Right lobe of liver (tissue), 4 donors: ENCODE data around the gene SEMA7A.

Experiments
- POLR2A ChIP-seq: fragments of 450-650 bp; IDR thresholded peaks from one replicate; pipeline ENCODE4 v1.6.1; 2017; ENCODE audit warnings: antibody characterized with exemption, mild to moderate bottlenecking
- TF ChIP-seq, protein P1 (sequence below), 4 donors: fragments of 200-600 bp in 3 of 4; fragments of 450-650 bp in 1 of 4; IDR thresholded peaks; one replicate each; pipeline versions ENCODE4 v1.5.1 to v1.8.0; 2016 to 2022; ENCODE audit warnings: antibody characterized with exemption in 4 of 4, mild to moderate bottlenecking in 2 of 4
- donor health status: DM: no; HTN: no; CAD: no.
- donor health status: DM: no; HTN: no; CAD: no.
- donor health status: DM: no; HTN: yes; CAD: no.

DNA sequence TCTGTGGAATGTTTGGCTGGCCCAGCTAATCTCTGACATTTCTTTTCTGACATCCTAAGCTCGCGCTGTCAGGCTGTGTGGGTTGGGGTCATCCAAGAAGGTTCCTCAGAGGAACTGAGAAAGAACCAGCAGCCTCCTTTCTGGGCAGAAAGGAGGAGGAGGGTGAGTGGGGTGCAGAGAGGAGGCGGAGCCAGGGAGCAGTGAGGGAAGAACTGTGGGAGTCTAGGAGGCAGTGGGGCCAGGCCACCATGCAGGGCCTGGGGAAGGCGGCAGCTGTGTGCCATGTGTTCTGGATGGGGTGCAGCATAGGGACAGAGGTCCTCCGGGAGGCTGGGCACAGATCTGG is 5.3 kb downstream of the SEMA7A start:
- TF ChIP-seq, protein P1, sequence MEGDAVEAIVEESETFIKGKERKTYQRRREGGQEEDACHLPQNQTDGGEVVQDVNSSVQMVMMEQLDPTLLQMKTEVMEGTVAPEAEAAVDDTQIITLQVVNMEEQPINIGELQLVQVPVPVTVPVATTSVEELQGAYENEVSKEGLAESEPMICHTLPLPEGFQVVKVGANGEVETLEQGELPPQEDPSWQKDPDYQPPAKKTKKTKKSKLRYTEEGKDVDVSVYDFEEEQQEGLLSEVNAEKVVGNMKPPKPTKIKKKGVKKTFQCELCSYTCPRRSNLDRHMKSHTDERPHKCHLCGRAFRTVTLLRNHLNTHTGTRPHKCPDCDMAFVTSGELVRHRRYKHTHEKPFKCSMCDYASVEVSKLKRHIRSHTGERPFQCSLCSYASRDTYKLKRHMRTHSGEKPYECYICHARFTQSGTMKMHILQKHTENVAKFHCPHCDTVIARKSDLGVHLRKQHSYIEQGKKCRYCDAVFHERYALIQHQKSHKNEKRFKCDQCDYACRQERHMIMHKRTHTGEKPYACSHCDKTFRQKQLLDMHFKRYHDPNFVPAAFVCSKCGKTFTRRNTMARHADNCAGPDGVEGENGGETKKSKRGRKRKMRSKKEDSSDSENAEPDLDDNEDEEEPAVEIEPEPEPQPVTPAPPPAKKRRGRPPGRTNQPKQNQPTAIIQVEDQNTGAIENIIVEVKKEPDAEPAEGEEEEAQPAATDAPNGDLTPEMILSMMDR (IDR thresholded peaks at IDR 0.05), result no peak
- TF ChIP-seq POLR2A, result no peak
